H9 (cell line): ENCODE data around the gene CALHM6. TPM values are rescaled to one million over a fixed set of nuclear protein-coding genes. Genes with fewer than 3 reads are reported as not detected.

ENCODE experiments used
- DNase-seq: peaks from one replicate; pipeline ENCODE4 v3.0.0-alpha.2; 2017
- H2AFZ ChIP-seq: one replicate; pipeline ENCODE4 v1.6.1; 2013; ENCODE audit warnings: mild to moderate bottlenecking, low read length, control low read depth, moderate library complexity
- H2AK5ac ChIP-seq: 2 replicates; pipeline ENCODE4 v1.6.1; 2013; ENCODE audit warnings: low read length, control low read depth, mixed read lengths; ENCODE audit not compliant: insufficient read length
- H2BK120ac ChIP-seq: one replicate; pipeline ENCODE4 v1.6.1; 2013; ENCODE audit warnings: low read depth, mild to moderate bottlenecking, low read length, control low read depth, inconsistent platforms; ENCODE audit not compliant: poor library complexity, severe bottlenecking
- H2BK12ac ChIP-seq: 2 replicates; pipeline ENCODE4 v1.6.1; 2013; ENCODE audit warnings: low read length, control low read depth, mixed read lengths, low read depth; ENCODE audit not compliant: insufficient read length
- H2BK15ac ChIP-seq: 2 replicates; pipeline ENCODE4 v1.6.1; 2013; ENCODE audit warnings: low read depth, low read length, control low read depth
- H2BK20ac ChIP-seq: one replicate; pipeline ENCODE4 v1.6.1; 2013; ENCODE audit warnings: low read depth, mild to moderate bottlenecking, low read length, control low read depth, inconsistent platforms; ENCODE audit not compliant: poor library complexity, severe bottlenecking
- H2BK5ac ChIP-seq: 2 replicates; pipeline ENCODE4 v1.6.1; 2013; ENCODE audit warnings: low read length, control low read depth, mixed read lengths; ENCODE audit not compliant: insufficient read length
- H3K14ac ChIP-seq: 2 replicates; pipeline ENCODE4 v1.6.1; 2013; ENCODE audit warnings: low read length, control low read depth; ENCODE audit not compliant: insufficient read depth
- H3K18ac ChIP-seq: 2 replicates; pipeline ENCODE4 v1.6.1; 2013; ENCODE audit warnings: low read depth, mild to moderate bottlenecking, mixed read lengths, low read length, control low read depth; ENCODE audit not compliant: insufficient read length
- H3K23ac ChIP-seq: 2 replicates; pipeline ENCODE4 v1.6.1; 2013; ENCODE audit warnings: low read length, control low read depth, mixed read lengths, low read depth; ENCODE audit not compliant: insufficient read length
- H3K23me2 ChIP-seq: 2 replicates; pipeline ENCODE4 v1.6.1; 2013; ENCODE audit warnings: low read depth, mild to moderate bottlenecking, mixed read lengths, low read length, control low read depth; ENCODE audit not compliant: insufficient read length, poor library complexity, severe bottlenecking
- H3K27ac ChIP-seq: 2 replicates; pipeline ENCODE4 v1.5.1; 2013; ENCODE audit warnings: low read length, control low read depth, mixed read lengths, low read depth; ENCODE audit not compliant: insufficient read length
- H3K27me3 ChIP-seq: 2 replicates; pipeline ENCODE4 v1.6.1; 2013; ENCODE audit warnings: low read length, control low read depth, inconsistent platforms; ENCODE audit not compliant: insufficient read depth
- H3K4ac ChIP-seq: 2 replicates; pipeline ENCODE4 v1.6.1; 2013; ENCODE audit warnings: low read depth, mild to moderate bottlenecking, control low read depth, inconsistent platforms, low read length, moderate library complexity
- H3K4me1 ChIP-seq: 2 replicates; pipeline ENCODE4 v1.6.1; 2013; ENCODE audit warnings: low read length, control low read depth, inconsistent platforms; ENCODE audit not compliant: insufficient read depth
- H3K4me2 ChIP-seq: 2 replicates; pipeline ENCODE4 v1.6.1; 2013; ENCODE audit warnings: low read length, control low read depth, mixed read lengths; ENCODE audit not compliant: insufficient read length, insufficient read depth
- H3K56ac ChIP-seq: 2 replicates; pipeline ENCODE4 v1.6.1; 2013; ENCODE audit warnings: low read depth, mild to moderate bottlenecking, mixed read lengths, low read length, control low read depth; ENCODE audit not compliant: insufficient read length
- H3K79me1 ChIP-seq: 2 replicates; pipeline ENCODE4 v1.6.1; 2013; ENCODE audit warnings: low read depth, mild to moderate bottlenecking, moderate library complexity, low read length, control low read depth, inconsistent platforms; ENCODE audit not compliant: insufficient read depth, poor library complexity, severe bottlenecking
- H3K79me2 ChIP-seq: 2 replicates; pipeline ENCODE4 v1.6.1; 2013; ENCODE audit warnings: low read length, control low read depth, inconsistent platforms; ENCODE audit not compliant: insufficient read depth
- H3K9ac ChIP-seq: 2 replicates; pipeline ENCODE4 v1.6.1; 2013; ENCODE audit warnings: low read length, control low read depth, mixed read lengths; ENCODE audit not compliant: insufficient read length; ENCODE audit errors: extremely low read depth
- H3K9me3 ChIP-seq: one replicate; pipeline ENCODE4 v1.6.1; 2013; ENCODE audit warnings: low read depth, low read length, inconsistent platforms; ENCODE audit not compliant: control insufficient read depth
- H3T11ph ChIP-seq: one replicate; pipeline ENCODE4 v1.6.1; 2013; ENCODE audit warnings: mild to moderate bottlenecking, low read length, control low read depth, inconsistent platforms
- H4K20me1 ChIP-seq: one replicate; pipeline ENCODE4 v1.6.1; 2013; ENCODE audit not compliant: control insufficient read depth, insufficient read length, insufficient read depth
- H4K5ac ChIP-seq: 2 replicates; pipeline ENCODE4 v1.6.1; 2013; ENCODE audit warnings: low read depth, mild to moderate bottlenecking, mixed read lengths, low read length, control low read depth; ENCODE audit not compliant: insufficient read length
- H4K8ac ChIP-seq: replicated peaks from 2 replicates; pipeline ENCODE4 v1.6.1; 2013; ENCODE audit warnings: low read length, control low read depth, mixed read lengths, low read depth; ENCODE audit not compliant: insufficient read length
- H4K91ac ChIP-seq: 2 replicates; pipeline ENCODE4 v1.6.1; 2013; ENCODE audit warnings: low read depth, mild to moderate bottlenecking, moderate library complexity, mixed read lengths, low read length, control low read depth; ENCODE audit not compliant: insufficient read length
- H3K27ac Mint-ChIP-seq, 3 experiments: 2 replicates in 2 of 3; 3 replicates in 1 of 3; pipeline ENCODE4 v1.8.0; 2020 to 2021; ENCODE audit warnings: mixed read lengths in 3 of 3, mild to moderate bottlenecking in 1 of 3, moderate library complexity in 1 of 3
- H3K27me3 Mint-ChIP-seq: 2 replicates; pipeline ENCODE4 v1.8.0; 2021; ENCODE audit warnings: low read depth, mild to moderate bottlenecking, moderate library complexity, mixed read lengths
- H3K36me3 Mint-ChIP-seq, 3 experiments: 2 replicates in 2 of 3; 3 replicates in 1 of 3; pipeline ENCODE4 v1.8.0; 2020 to 2021; ENCODE audit warnings: low read depth in 3 of 3, mixed read lengths in 3 of 3; ENCODE audit not compliant: insufficient read depth in 1 of 3
- H3K4me1 Mint-ChIP-seq, 2 experiments: 2 replicates each; pipeline ENCODE4 v1.8.0; 2020; ENCODE audit warnings: mixed read lengths in 2 of 2
- H3K4me3 Mint-ChIP-seq, 2 experiments: 2 replicates in 1 of 2; 3 replicates in 1 of 2; pipeline ENCODE4 v1.8.0; 2020 to 2021; ENCODE audit warnings: mild to moderate bottlenecking in 2 of 2, mixed read lengths in 2 of 2, moderate library complexity in 1 of 2
- H3K9me3 Mint-ChIP-seq, 2 experiments: 2 replicates in 1 of 2; 3 replicates in 1 of 2; pipeline ENCODE4 v1.8.0; 2020; ENCODE audit warnings: mild to moderate bottlenecking in 2 of 2, mixed read lengths in 2 of 2, moderate library complexity in 1 of 2
- CTCF ChIP-seq: fragments of 200-600 bp; sonication (generic); conservative IDR thresholded peaks from 3 replicates; pipeline ENCODE4 v1.8.0; 2021; ENCODE audit warnings: antibody characterized with exemption, mild to moderate bottlenecking
- WGBS: extraction: QIAGEN DNeasy Blood & Tissue Kit; methylation state at CpG from one replicate; pipeline ENCODE4 v1.1.7; 2013; ENCODE audit warnings: missing lambda C conversion rate, low lambda C conversion rate, mixed read lengths; ENCODE audit not compliant: insufficient read length; ENCODE audit errors: extremely low coverage; 5-methylcytosine and 5-hydroxymethylcytosine counted together
- total RNA-seq: library from RNA; stranded (reverse); gene quantifications from 2 replicates; pipeline ENCODE4 v1.2.1, GENCODE V29; 2021

CALHM6 gene
- total RNA-seq, 1 experiment from 2014 or later = 0.44 TPM

- no peak for DNase-seq
- no peak overlapping the region for H3K4me2 ChIP-seq
- H3K27ac Mint-ChIP-seq = no peak overlapping the region; a peak in 1 of 7 replicates
- H2BK12ac ChIP-seq = no peak overlapping the region
- H2BK120ac ChIP-seq = no peak overlapping the region
- no peak overlapping the region for H3K4me3 Mint-ChIP-seq
- no peak overlapping the region for H3K56ac ChIP-seq
- no peak overlapping the region for H3K23ac ChIP-seq
- no peak overlapping the region for H3K27ac ChIP-seq
- H3K79me1 ChIP-seq = no peaks in the 10 kb centered on the region
- H4K5ac ChIP-seq = no peak overlapping the region
- no peak overlapping the region for H3T11ph ChIP-seq
- no peaks in the 10 kb centered on the region for H3K9me3 Mint-ChIP-seq
- no peak overlapping the region for H2BK15ac ChIP-seq
- H2BK20ac ChIP-seq = no peak overlapping the region
- TF ChIP-seq CTCF = no peak
- H3K23me2 ChIP-seq = peaks cover 2% of the 10 kb centered on the region
- no peaks in the 10 kb centered on the region for H3K79me2 ChIP-seq
- H2AFZ ChIP-seq = no peak overlapping the region
- peaks cover 44% of the 10 kb centered on the region for H3K27me3 Mint-ChIP-seq
- H3K4me1 Mint-ChIP-seq = 0 out of 4 replicates have a peak, but pooled peaks cover 0 to 4% of the 10 kb centered on the region in 2 experiments
- H3K9me3 ChIP-seq = no peaks in the 10 kb centered on the region
- no peak overlapping the region for H4K8ac ChIP-seq
- no CpG with 5 or more reads among the region's 2 CpGs for WGBS
- no peaks in the 10 kb centered on the region for H4K20me1 ChIP-seq
- H3K27me3 ChIP-seq = peaks cover 7% of the 10 kb centered on the region; the same call in 1 of the 2 replicates
- H3K4ac ChIP-seq = no peak overlapping the region
- H3K36me3 Mint-ChIP-seq = no peaks in the 10 kb centered on the region
- H3K14ac ChIP-seq = no peak overlapping the region
- no peak overlapping the region for H3K18ac ChIP-seq
- H3K9ac ChIP-seq = no peak overlapping the region
- no peak overlapping the region for H2BK5ac ChIP-seq
- no peaks in the 10 kb centered on the region for H3K4me1 ChIP-seq
- no peak overlapping the region for H2AK5ac ChIP-seq
- no peak overlapping the region for H4K91ac ChIP-seq
These were observed 4.2 kb upstream of the CALHM6 start for GRCh38 chr6:116456927-116457326.
